Epidermal melanocyte (primary cell): ENCODE results near the gene FMR1NB.

Experiments used
- DNase-seq: peaks from one replicate; pipeline ENCODE4 v3.0.0; 2011; ENCODE audit warnings: low spot score; ENCODE audit not compliant: insufficient read length

Gene FMR1NB

DNA sequence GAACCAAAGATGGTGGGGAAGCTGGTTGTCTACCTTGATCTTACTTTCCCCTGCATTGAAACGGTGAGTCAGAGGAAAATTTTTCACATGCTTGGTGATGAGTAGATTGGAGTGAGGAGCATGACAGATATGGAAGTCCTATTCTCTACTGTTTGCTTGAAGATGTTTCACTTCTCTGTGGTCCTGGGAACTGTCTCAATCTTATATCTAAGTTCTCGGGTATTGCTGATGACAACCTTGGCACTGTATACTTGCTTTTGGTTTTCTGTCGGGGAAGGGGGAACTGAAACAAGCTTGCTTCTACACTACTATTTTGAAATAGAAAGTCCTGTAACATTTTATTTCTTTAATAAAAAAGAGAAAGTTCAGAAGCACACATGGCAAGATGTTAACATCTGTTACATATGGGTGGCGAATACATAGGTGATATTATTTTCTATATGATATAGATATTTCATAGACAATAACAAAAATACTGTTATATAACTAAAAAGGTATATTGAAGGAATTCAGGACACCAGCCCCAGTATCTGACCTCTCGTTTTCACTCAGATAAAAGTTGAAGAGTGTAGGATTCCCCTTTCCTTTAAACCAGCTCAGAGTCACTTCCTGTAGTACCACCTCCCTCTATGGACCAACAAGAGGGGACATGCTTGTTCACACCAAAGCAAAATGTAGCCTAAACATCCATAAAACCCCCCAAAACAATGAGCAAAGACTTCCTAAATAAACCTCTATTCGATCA lies 88.8 kb downstream of the FMR1NB start:
- DNase-seq = no peak

DNA sequence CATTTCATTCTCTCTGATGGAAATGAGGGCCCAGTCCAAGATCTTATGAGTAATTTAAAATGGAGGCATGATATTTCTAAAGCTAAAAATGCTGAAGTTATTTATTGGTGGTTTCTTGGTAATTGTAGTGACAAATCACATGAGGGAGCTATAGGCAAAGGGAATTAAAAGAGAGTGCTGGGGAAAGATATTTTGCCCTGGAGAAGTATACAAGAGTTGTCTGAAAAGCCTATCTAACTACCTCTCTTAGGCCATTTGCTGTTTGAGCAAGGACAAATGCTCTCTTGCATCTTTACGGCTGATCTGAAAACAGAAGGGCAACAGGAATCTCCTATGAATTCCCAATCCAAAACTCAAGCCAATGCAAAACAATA lies 89.4 kb downstream of the FMR1NB start:
- no peak for DNase-seq
